ENCODE measurements around the gene HTR6.

The HTR6 gene

GRCh38 chr1:19639999-19640362, 24.7 kb upstream of the HTR6 start:
- no peak for DNase-seq

- DNase-seq = no peak
These were observed 24.0 kb upstream of the HTR6 start for GRCh38 chr1:19640363-19641316.

- no peak for DNase-seq
These were observed 21.6 kb upstream of the HTR6 start for GRCh38 chr1:19643121-19643520.

- DNase-seq = no peak
These were observed 20.9 kb upstream of the HTR6 start, which contains the start of gene NBL1 for GRCh38 chr1:19643602-19644394. Gene NBL1 (plus strand): TSS chr1:19644311. CDS start chr1:19655031, 10,720 bp downstream.

GRCh38 chr1:19644395-19644680, 20.3 kb upstream of the HTR6 start:
- DNase-seq = no peak

GRCh38 chr1:19644681-19645410, 19.8 kb upstream of the HTR6 start:
- no peak for DNase-seq

- DNase-seq = no peak
These were observed 19.0 kb upstream of the HTR6 start for GRCh38 chr1:19645411-19646251.

GRCh38 chr1:19646377-19647319, 18.0 kb upstream of the HTR6 start:
- DNase-seq = no peak

- DNase-seq = no peak
These were observed 17.0 kb upstream of the HTR6 start for GRCh38 chr1:19647643-19648042.

GRCh38 chr1:19648239-19648638, 16.4 kb upstream of the HTR6 start:
- no peak for DNase-seq

- DNase-seq = no peak
These were observed 16.0 kb upstream of the HTR6 start for GRCh38 chr1:19648689-19649088.

- no peak for DNase-seq
These were observed 14.1 kb upstream of the HTR6 start for GRCh38 chr1:19650416-19651140.

GRCh38 chr1:19651141-19651737, 13.4 kb upstream of the HTR6 start:
- no peak for DNase-seq

GRCh38 chr1:19654386-19654785, 10.3 kb upstream of the HTR6 start:
- DNase-seq = no peak

GRCh38 chr1:19654886-19655717, 9.6 kb upstream of the HTR6 start:
- DNase-seq = no peak

- no peak for DNase-seq
These were observed 9.0 kb upstream of the HTR6 start for GRCh38 chr1:19655718-19656080.

GRCh38 chr1:19656134-19656779, 8.4 kb upstream of the HTR6 start:
- DNase-seq = no peak

GRCh38 chr1:19656780-19657466, 7.8 kb upstream of the HTR6 start:
- no peak for DNase-seq

Measured in cerebellar nuclear complex (tissue), 1 donor.